HEK293 (cell line): Measurements from ENCODE around the gene S100P.
A peak's percentile ranks its signal among the peaks of the same experiment; 100 is the strongest.

Source experiments
- CTCF ChIA-PET: fragments of 350-600 bp; formaldehyde crosslinking; extraction: SDS; loops from one replicate; lab custom pipeline; 2021; ENCODE audit warnings: antibody characterized with exemption; lab: Yijun Ruan, JAX
- POLR2A ChIA-PET: fragments of 300-600 bp; formaldehyde crosslinking; extraction: SDS; loops from one replicate; lab custom pipeline; 2020; ENCODE audit warnings: antibody characterized with exemption, inconsistent platforms; lab: Yijun Ruan, JAX
- H3K27ac ChIP-seq: fragments of 200-500 bp; sonication (Bioruptor generic); 2 replicates; pipeline ENCODE4 v1.5.1; 2014; ENCODE audit warnings: low read depth, low read length, control low read depth, inconsistent platforms; ENCODE audit errors: extremely low read depth
- H3K36me3 ChIP-seq, 2 experiments: fragments of 200-500 bp in 1 of 2; sonication (Bioruptor generic) in 1 of 2; 1 replicate in 1 of 2; 2 replicates in 1 of 2; pipeline ENCODE4 v1.5.1; 2014 to 2017; ENCODE audit warnings: inconsistent platforms in 2 of 2, low read length in 2 of 2; ENCODE audit not compliant: control insufficient read depth in 2 of 2, insufficient read depth in 1 of 2
- H3K4me1 ChIP-seq: fragments of 200-500 bp; sonication (Bioruptor generic); 2 replicates; pipeline ENCODE4 v1.5.1; 2014; ENCODE audit warnings: mild to moderate bottlenecking, low read length, inconsistent platforms; ENCODE audit not compliant: control insufficient read depth, insufficient read depth
- H3K4me3 ChIP-seq: 2 replicates; pipeline ENCODE4 v1.5.1; 2011; ENCODE audit warnings: low read depth, mild to moderate bottlenecking, control low read depth, low read length, moderate library complexity
- H3K9me3 ChIP-seq: fragments of 200-500 bp; sonication (Bioruptor generic); 2 replicates; pipeline ENCODE4 v1.5.1; 2014; ENCODE audit warnings: low read depth, low read length, inconsistent platforms; ENCODE audit not compliant: control insufficient read depth, insufficient read depth
- HOXA7 ChIP-seq: sonication (generic); formaldehyde crosslinking; IDR thresholded peaks from 2 replicates; pipeline ENCODE4 v1.8.1; 2022; ENCODE audit warnings: missing genetic modification reagents, borderline replicate concordance
- IKZF3 ChIP-seq: fragments of 450-650 bp; IDR thresholded peaks from 2 replicates; pipeline ENCODE4 v1.5.0; 2018; ENCODE audit warnings: missing biosample characterization, mild to moderate bottlenecking, missing genetic modification characterization, moderate library complexity
- MZF1 ChIP-seq: fragments of 450-650 bp; formaldehyde crosslinking; IDR thresholded peaks from 2 replicates; pipeline ENCODE4 v1.5.1; 2017; ENCODE audit warnings: missing biosample characterization, missing genetic modification characterization, borderline replicate concordance
- SP3 ChIP-seq: fragments of 450-650 bp; formaldehyde crosslinking; IDR thresholded peaks from 2 replicates; pipeline ENCODE4 v1.5.1; 2016; ENCODE audit warnings: missing biosample characterization, missing genetic modification characterization
- TCF7L2 ChIP-seq: IDR thresholded peaks from 2 replicates; pipeline ENCODE4 v1.6.1; 2011; ENCODE audit warnings: low read depth, mild to moderate bottlenecking, inconsistent platforms, low read length, moderate library complexity, borderline replicate concordance
- TSHZ1 ChIP-seq: fragments of 450-650 bp; formaldehyde crosslinking; IDR thresholded peaks from 2 replicates; pipeline ENCODE4 v1.5.1; 2016; ENCODE audit warnings: missing biosample characterization, missing genetic modification characterization, borderline replicate concordance
- ZBTB10 ChIP-seq: fragments of 450-650 bp; formaldehyde crosslinking; IDR thresholded peaks from 2 replicates; pipeline ENCODE4 v1.5.1; 2016; ENCODE audit warnings: missing biosample characterization, missing genetic modification characterization
- ZBTB11 ChIP-seq: fragments of 450-650 bp; formaldehyde crosslinking; conservative IDR thresholded peaks from 2 replicates; pipeline ENCODE4 v1.5.1; 2016; ENCODE audit warnings: low read depth, missing biosample characterization, missing genetic modification characterization
- ZBTB20 ChIP-seq: fragments of 450-650 bp; formaldehyde crosslinking; IDR thresholded peaks from 2 replicates; pipeline ENCODE4 v1.5.1; 2016; ENCODE audit warnings: missing biosample characterization, missing genetic modification characterization
- ZBTB8A ChIP-seq: fragments of 450-650 bp; formaldehyde crosslinking; IDR thresholded peaks from 2 replicates; pipeline ENCODE4 v1.5.1; 2016; ENCODE audit warnings: missing biosample characterization, missing genetic modification characterization
- ZFHX2 ChIP-seq: fragments of 450-650 bp; formaldehyde crosslinking; conservative IDR thresholded peaks from 2 replicates; pipeline ENCODE4 v1.5.1; 2016; ENCODE audit warnings: missing biosample characterization, missing genetic modification characterization
- ZFP41 ChIP-seq: fragments of 450-650 bp; formaldehyde crosslinking; IDR thresholded peaks from 2 replicates; pipeline ENCODE4 v1.5.1; 2016; ENCODE audit warnings: missing biosample characterization, missing genetic modification characterization, borderline replicate concordance
- ZNF169 ChIP-seq: fragments of 450-650 bp; formaldehyde crosslinking; IDR thresholded peaks from 2 replicates; pipeline ENCODE4 v1.5.1; 2016; ENCODE audit warnings: missing biosample characterization, missing genetic modification characterization
- ZNF311 ChIP-seq: fragments of 450-650 bp; formaldehyde crosslinking; IDR thresholded peaks from 2 replicates; pipeline ENCODE4 v1.5.1; 2017; ENCODE audit warnings: missing biosample characterization, missing genetic modification characterization, borderline replicate concordance
- ZNF335 ChIP-seq: fragments of 450-650 bp; formaldehyde crosslinking; conservative IDR thresholded peaks from 2 replicates; pipeline ENCODE4 v1.5.1; 2016; ENCODE audit warnings: missing biosample characterization, missing genetic modification characterization
- ZNF394 ChIP-seq: fragments of 450-650 bp; formaldehyde crosslinking; IDR thresholded peaks from 2 replicates; pipeline ENCODE4 v1.5.1; 2016; ENCODE audit warnings: missing biosample characterization, missing genetic modification characterization, mild to moderate bottlenecking, moderate library complexity, borderline replicate concordance
- ZNF48 ChIP-seq: fragments of 450-650 bp; formaldehyde crosslinking; IDR thresholded peaks from 2 replicates; pipeline ENCODE4 v1.5.1; 2016; ENCODE audit warnings: missing biosample characterization, missing genetic modification characterization
- ZNF624 ChIP-seq: fragments of 450-650 bp; formaldehyde crosslinking; IDR thresholded peaks from 2 replicates; pipeline ENCODE4 v1.5.1; 2017; ENCODE audit warnings: missing biosample characterization, missing genetic modification characterization
- ZNF626 ChIP-seq: fragments of 450-650 bp; sonication (Bioruptor Pico); formaldehyde crosslinking; IDR thresholded peaks from 2 replicates; pipeline ENCODE4 v1.5.1; 2018; ENCODE audit warnings: missing biosample characterization, missing genetic modification characterization, inconsistent platforms
- ZNF639 ChIP-seq: fragments of 450-650 bp; formaldehyde crosslinking; IDR thresholded peaks from 2 replicates; pipeline ENCODE4 v1.5.1; 2016; ENCODE audit warnings: missing biosample characterization, missing genetic modification characterization
- ZNF660 ChIP-seq: fragments of 450-650 bp; IDR thresholded peaks from 2 replicates; pipeline ENCODE4 v1.5.1; 2018; ENCODE audit warnings: missing biosample characterization, mild to moderate bottlenecking, missing genetic modification characterization
- ZNF692 ChIP-seq: fragments of 450-650 bp; formaldehyde crosslinking; IDR thresholded peaks from 2 replicates; pipeline ENCODE4 v1.5.1; 2016; ENCODE audit warnings: missing biosample characterization, missing genetic modification characterization
- ZNF785 ChIP-seq: fragments of 450-650 bp; formaldehyde crosslinking; IDR thresholded peaks from 2 replicates; pipeline ENCODE4 v1.5.1; 2016; ENCODE audit warnings: missing biosample characterization, missing genetic modification characterization
- ZSCAN5A ChIP-seq: fragments of 450-650 bp; formaldehyde crosslinking; IDR thresholded peaks from 2 replicates; pipeline ENCODE4 v1.5.1; 2016; ENCODE audit warnings: missing biosample characterization, missing genetic modification characterization

The S100P gene

GRCh38 chr4:6720202-6720699, 26.6 kb downstream of the S100P start:
- POLR2A ChIA-PET: interaction anchor here (0.6 kb wide), 1 partner anchor 154 kb away, joined by 3 read pairs; no protein-coding TSS in a partner anchor
- CTCF ChIA-PET: interaction anchor here (0.6 to 8.5 kb wide), 21 partner anchors 13 to 363 kb away, joined by 3 to 111 read pairs (median 3); partner anchors contain the start of gene GRPEL1
- Histone ChIP-seq H3K4me3 (no peak overlapping the region), H3K27ac (no peak overlapping the region), H3K36me3 (no peaks in the 10 kb centered on the region; a peak in 1 of 3 replicates), H3K9me3 (no peaks in the 10 kb centered on the region), H3K4me1 (no peaks in the 10 kb centered on the region)
- TF ChIP-seq ZNF660 (tag by site-specific recombination) (no peak), HOXA7 (CRISPR knock-in tag) (no peak), ZNF785 (tag by site-specific recombination) (no peak), ZFHX2 (tag by site-specific recombination) (0 out of 2 replicates have a peak, but pooled peaks have one; percentile 10), ZBTB20 (tag by site-specific recombination) (no peak), ZFP41 (tag by site-specific recombination) (no peak), ZBTB10 (tag by site-specific recombination) (0 out of 2 replicates have a peak, but pooled peaks have one; percentile 29), ZNF692 (tag by site-specific recombination) (peak; percentile 38; the same call in 1 of the 2 replicates), ZNF624 (tag by site-specific recombination) (no peak), ZNF48 (tag by site-specific recombination) (no peak), SP3 (tag by site-specific recombination) (no peak), MZF1 (tag by site-specific recombination) (no peak), ZNF639 (tag by site-specific recombination) (no peak), TCF7L2 (no peak), ZNF626 (tag by site-specific recombination) (no peak), ZBTB8A (tag by site-specific recombination) (no peak), TSHZ1 (no peak), IKZF3 (tag by site-specific recombination) (no peak), ZNF311 (no peak), ZSCAN5A (tag by site-specific recombination) (no peak), ZNF169 (no peak), ZBTB11 (tag by site-specific recombination) (no peak), ZNF335 (tag by site-specific recombination) (peak; percentile 58), ZNF394 (tag by site-specific recombination) (no peak)
